GM23338 (cell line): ENCODE measurements around the gene SURF4.

ENCODE experiments used
- ETS1 ChIP-seq: IDR thresholded peaks from 2 replicates; pipeline ENCODE4 v1.6.1; 2016; ENCODE audit warnings: antibody characterized with exemption
- EZH2 ChIP-seq: fragments of 200-600 bp; sonication (generic); IDR thresholded peaks from one replicate; pipeline ENCODE4 v1.8.0; 2017; ENCODE audit warnings: antibody characterized with exemption, mild to moderate bottlenecking, low read depth; ENCODE audit not compliant: unreplicated experiment
- EZH2phosphoT487 ChIP-seq: fragments of 200-600 bp; sonication (generic); IDR thresholded peaks from one replicate; pipeline ENCODE4 v1.8.1; 2018; ENCODE audit warnings: antibody characterized with exemption; ENCODE audit not compliant: unreplicated experiment
- POLR2AphosphoS5 ChIP-seq: IDR thresholded peaks from 2 replicates; pipeline ENCODE4 v1.6.1; 2016; ENCODE audit warnings: antibody characterized with exemption, low read depth
- STAT1 ChIP-seq: IDR thresholded peaks from one replicate; pipeline ENCODE4 v1.6.1; 2016; ENCODE audit warnings: antibody characterized with exemption; ENCODE audit not compliant: unreplicated experiment
- ZNF331 ChIP-seq: fragments of 250-450 bp; sonication (Bioruptor Pico); IDR thresholded peaks from 2 replicates; pipeline ENCODE4 v1.5.0; 2020; ENCODE audit warnings: low read depth, mild to moderate bottlenecking, moderate library complexity
- TF ChIP-seq, protein P1 (sequence below), 2 experiments: fragments of 200-600 bp in 1 of 2; sonication (generic) in 1 of 2; conservative IDR thresholded peaks; 2 replicates each; pipeline versions ENCODE4 v1.5.1 to v1.6.1; 2016 to 2017; ENCODE audit warnings: antibody characterized with exemption in 2 of 2, low read depth in 2 of 2, mild to moderate bottlenecking in 2 of 2, moderate library complexity in 1 of 2
- TF ChIP-seq, protein P2 (sequence below): fragments of 250-450 bp; sonication (Bioruptor Pico); IDR thresholded peaks from 2 replicates; pipeline ENCODE4 v1.5.0; 2020; ENCODE audit warnings: mild to moderate bottlenecking, moderate library complexity
- TF ChIP-seq, protein P3 (sequence below): IDR thresholded peaks from one replicate; pipeline ENCODE4 v1.6.1; 2018; ENCODE audit warnings: antibody characterized with exemption; ENCODE audit not compliant: unreplicated experiment

GRCh38 chr9:133423216-133423615 lies 47.4 kb upstream of the SURF4 start:
- TF ChIP-seq, protein P1, sequence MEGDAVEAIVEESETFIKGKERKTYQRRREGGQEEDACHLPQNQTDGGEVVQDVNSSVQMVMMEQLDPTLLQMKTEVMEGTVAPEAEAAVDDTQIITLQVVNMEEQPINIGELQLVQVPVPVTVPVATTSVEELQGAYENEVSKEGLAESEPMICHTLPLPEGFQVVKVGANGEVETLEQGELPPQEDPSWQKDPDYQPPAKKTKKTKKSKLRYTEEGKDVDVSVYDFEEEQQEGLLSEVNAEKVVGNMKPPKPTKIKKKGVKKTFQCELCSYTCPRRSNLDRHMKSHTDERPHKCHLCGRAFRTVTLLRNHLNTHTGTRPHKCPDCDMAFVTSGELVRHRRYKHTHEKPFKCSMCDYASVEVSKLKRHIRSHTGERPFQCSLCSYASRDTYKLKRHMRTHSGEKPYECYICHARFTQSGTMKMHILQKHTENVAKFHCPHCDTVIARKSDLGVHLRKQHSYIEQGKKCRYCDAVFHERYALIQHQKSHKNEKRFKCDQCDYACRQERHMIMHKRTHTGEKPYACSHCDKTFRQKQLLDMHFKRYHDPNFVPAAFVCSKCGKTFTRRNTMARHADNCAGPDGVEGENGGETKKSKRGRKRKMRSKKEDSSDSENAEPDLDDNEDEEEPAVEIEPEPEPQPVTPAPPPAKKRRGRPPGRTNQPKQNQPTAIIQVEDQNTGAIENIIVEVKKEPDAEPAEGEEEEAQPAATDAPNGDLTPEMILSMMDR (conservative IDR thresholded peaks at IDR 0.05; ENCODE audit: low read depth in 2 of 2): no peak
- TF ChIP-seq EZH2: no peak
- no peak for TF ChIP-seq POLR2AphosphoS5
- TF ChIP-seq STAT1: no peak
- TF ChIP-seq ETS1: no peak
- no peak for TF ChIP-seq EZH2phosphoT487
- TF ChIP-seq, protein P2, sequence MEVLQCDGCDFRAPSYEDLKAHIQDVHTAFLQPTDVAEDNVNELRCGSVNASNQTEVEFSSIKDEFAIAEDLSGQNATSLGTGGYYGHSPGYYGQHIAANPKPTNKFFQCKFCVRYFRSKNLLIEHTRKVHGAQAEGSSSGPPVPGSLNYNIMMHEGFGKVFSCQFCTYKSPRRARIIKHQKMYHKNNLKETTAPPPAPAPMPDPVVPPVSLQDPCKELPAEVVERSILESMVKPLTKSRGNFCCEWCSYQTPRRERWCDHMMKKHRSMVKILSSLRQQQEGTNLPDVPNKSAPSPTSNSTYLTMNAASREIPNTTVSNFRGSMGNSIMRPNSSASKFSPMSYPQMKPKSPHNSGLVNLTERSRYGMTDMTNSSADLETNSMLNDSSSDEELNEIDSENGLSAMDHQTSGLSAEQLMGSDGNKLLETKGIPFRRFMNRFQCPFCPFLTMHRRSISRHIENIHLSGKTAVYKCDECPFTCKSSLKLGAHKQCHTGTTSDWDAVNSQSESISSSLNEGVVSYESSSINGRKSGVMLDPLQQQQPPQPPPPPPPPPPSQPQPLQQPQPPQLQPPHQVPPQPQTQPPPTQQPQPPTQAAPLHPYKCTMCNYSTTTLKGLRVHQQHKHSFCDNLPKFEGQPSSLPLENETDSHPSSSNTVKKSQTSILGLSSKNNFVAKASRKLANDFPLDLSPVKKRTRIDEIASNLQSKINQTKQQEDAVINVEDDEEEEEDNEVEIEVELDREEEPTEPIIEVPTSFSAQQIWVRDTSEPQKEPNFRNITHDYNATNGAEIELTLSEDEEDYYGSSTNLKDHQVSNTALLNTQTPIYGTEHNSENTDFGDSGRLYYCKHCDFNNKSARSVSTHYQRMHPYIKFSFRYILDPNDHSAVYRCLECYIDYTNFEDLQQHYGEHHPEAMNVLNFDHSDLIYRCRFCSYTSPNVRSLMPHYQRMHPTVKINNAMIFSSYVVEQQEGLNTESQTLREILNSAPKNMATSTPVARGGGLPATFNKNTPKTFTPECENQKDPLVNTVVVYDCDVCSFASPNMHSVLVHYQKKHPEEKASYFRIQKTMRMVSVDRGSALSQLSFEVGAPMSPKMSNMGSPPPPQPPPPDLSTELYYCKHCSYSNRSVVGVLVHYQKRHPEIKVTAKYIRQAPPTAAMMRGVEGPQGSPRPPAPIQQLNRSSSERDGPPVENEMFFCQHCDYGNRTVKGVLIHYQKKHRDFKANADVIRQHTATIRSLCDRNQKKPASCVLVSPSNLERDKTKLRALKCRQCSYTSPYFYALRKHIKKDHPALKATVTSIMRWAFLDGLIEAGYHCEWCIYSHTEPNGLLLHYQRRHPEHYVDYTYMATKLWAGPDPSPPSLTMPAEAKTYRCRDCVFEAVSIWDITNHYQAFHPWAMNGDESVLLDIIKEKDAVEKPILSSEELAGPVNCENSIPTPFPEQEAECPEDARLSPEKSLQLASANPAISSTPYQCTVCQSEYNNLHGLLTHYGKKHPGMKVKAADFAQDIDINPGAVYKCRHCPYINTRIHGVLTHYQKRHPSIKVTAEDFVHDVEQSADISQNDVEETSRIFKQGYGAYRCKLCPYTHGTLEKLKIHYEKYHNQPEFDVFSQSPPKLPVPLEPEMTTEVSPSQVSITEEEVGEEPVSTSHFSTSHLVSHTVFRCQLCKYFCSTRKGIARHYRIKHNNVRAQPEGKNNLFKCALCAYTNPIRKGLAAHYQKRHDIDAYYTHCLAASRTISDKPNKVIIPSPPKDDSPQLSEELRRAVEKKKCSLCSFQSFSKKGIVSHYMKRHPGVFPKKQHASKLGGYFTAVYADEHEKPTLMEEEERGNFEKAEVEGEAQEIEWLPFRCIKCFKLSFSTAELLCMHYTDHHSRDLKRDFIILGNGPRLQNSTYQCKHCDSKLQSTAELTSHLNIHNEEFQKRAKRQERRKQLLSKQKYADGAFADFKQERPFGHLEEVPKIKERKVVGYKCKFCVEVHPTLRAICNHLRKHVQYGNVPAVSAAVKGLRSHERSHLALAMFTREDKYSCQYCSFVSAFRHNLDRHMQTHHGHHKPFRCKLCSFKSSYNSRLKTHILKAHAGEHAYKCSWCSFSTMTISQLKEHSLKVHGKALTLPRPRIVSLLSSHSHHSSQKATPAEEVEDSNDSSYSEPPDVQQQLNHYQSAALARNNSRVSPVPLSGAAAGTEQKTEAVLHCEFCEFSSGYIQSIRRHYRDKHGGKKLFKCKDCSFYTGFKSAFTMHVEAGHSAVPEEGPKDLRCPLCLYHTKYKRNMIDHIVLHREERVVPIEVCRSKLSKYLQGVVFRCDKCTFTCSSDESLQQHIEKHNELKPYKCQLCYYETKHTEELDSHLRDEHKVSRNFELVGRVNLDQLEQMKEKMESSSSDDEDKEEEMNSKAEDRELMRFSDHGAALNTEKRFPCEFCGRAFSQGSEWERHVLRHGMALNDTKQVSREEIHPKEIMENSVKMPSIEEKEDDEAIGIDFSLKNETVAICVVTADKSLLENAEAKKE (CRISPR knock-in tag): no peak
- no peak for TF ChIP-seq ZNF331 (CRISPR knock-in tag)
- TF ChIP-seq, protein P3, sequence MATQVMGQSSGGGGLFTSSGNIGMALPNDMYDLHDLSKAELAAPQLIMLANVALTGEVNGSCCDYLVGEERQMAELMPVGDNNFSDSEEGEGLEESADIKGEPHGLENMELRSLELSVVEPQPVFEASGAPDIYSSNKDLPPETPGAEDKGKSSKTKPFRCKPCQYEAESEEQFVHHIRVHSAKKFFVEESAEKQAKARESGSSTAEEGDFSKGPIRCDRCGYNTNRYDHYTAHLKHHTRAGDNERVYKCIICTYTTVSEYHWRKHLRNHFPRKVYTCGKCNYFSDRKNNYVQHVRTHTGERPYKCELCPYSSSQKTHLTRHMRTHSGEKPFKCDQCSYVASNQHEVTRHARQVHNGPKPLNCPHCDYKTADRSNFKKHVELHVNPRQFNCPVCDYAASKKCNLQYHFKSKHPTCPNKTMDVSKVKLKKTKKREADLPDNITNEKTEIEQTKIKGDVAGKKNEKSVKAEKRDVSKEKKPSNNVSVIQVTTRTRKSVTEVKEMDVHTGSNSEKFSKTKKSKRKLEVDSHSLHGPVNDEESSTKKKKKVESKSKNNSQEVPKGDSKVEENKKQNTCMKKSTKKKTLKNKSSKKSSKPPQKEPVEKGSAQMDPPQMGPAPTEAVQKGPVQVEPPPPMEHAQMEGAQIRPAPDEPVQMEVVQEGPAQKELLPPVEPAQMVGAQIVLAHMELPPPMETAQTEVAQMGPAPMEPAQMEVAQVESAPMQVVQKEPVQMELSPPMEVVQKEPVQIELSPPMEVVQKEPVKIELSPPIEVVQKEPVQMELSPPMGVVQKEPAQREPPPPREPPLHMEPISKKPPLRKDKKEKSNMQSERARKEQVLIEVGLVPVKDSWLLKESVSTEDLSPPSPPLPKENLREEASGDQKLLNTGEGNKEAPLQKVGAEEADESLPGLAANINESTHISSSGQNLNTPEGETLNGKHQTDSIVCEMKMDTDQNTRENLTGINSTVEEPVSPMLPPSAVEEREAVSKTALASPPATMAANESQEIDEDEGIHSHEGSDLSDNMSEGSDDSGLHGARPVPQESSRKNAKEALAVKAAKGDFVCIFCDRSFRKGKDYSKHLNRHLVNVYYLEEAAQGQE: no peak
